Stimulated activated CD4-positive, alpha-beta T cell treated with anti-CD3 and anti-CD28 coated beads, Interleukin-12 subunit alpha, Interleukin-12 subunit beta, amount 100 ng/mL, for 48 hours (primary cell): Measurements from ENCODE around the gene INPP4A.

Experiments
- DNase-seq, 3 donors: peaks; one replicate each; pipeline ENCODE4 v3.0.0-alpha.2; 2020; ENCODE audit warnings: low read depth in 2 of 3, low spot score in 1 of 3

INPP4A gene

GRCh38 chr2:98473995-98474780 lies 29.5 kb downstream of the INPP4A start:
- no peak for DNase-seq

- no peak for DNase-seq
Observed at GRCh38 chr2:98474979-98475632, 30.4 kb downstream of the INPP4A start.

GRCh38 chr2:98476192-98476868 lies 31.7 kb downstream of the INPP4A start:
- no peak for DNase-seq

GRCh38 chr2:98477036-98477435 lies 32.4 kb downstream of the INPP4A start:
- DNase-seq = no peak

- no peak for DNase-seq
Observed at GRCh38 chr2:98477506-98477905, 32.8 kb downstream of the INPP4A start.

GRCh38 chr2:98478088-98478551 lies 33.5 kb downstream of the INPP4A start:
- no peak for DNase-seq

- no peak for DNase-seq
Observed at GRCh38 chr2:98478907-98479306, 34.2 kb downstream of the INPP4A start.

GRCh38 chr2:98479371-98479770 lies 34.7 kb downstream of the INPP4A start:
- no peak for DNase-seq

- DNase-seq = peak in 1 of 3 donors; percentile 38
Observed at GRCh38 chr2:98479959-98480524, 35.4 kb downstream of the INPP4A start.

- DNase-seq = no peak
Observed at GRCh38 chr2:98480598-98480997, 35.9 kb downstream of the INPP4A start.

- DNase-seq = no peak
Observed at GRCh38 chr2:98482362-98482761, 37.7 kb downstream of the INPP4A start.

GRCh38 chr2:98483257-98483861 lies 38.7 kb downstream of the INPP4A start:
- DNase-seq = no peak

- DNase-seq = no peak
Observed at GRCh38 chr2:98484121-98484557, 39.5 kb downstream of the INPP4A start.

- no peak for DNase-seq
Observed at GRCh38 chr2:98484652-98485452, 40.2 kb downstream of the INPP4A start.

- DNase-seq = no peak
Observed at GRCh38 chr2:98485453-98485755, 40.7 kb downstream of the INPP4A start.

- no peak for DNase-seq
Observed at GRCh38 chr2:98486374-98486981, 41.8 kb downstream of the INPP4A start.

- no peak for DNase-seq
Observed at GRCh38 chr2:98487101-98487805, 42.6 kb downstream of the INPP4A start.

- DNase-seq = no peak
Observed at GRCh38 chr2:98487806-98488189, 43.1 kb downstream of the INPP4A start.

GRCh38 chr2:98488252-98488651 lies 43.6 kb downstream of the INPP4A start:
- DNase-seq = no peak

GRCh38 chr2:98489486-98489885 lies 44.8 kb downstream of the INPP4A start:
- no peak for DNase-seq
